GM18498 (cell line): ENCODE measurements around the gene EVI5L.
A peak's percentile ranks its signal among the peaks of the same experiment; 100 is the strongest.
"Not testable (repeated sequence)": the region's sequence is repeated elsewhere in the genome, so short reads cannot be mapped to it uniquely, and the experiment has no call there.

Experiments used
- ATAC-seq: cut with Tn5 transposase; IDR thresholded peaks from one replicate; pipeline ENCODE4 v1.9.1; 2021; ENCODE audit warnings: mild to moderate bottlenecking, moderate library complexity; ENCODE audit not compliant: unreplicated experiment

Gene EVI5L

GRCh38 chr19:7845390-7846154 lies 15.6 kb downstream of the EVI5L start:
- ATAC-seq: no peak

GRCh38 chr19:7846155-7846646 lies 16.2 kb downstream of the EVI5L start:
- ATAC-seq: no peak

- ATAC-seq: no peak
These were observed 17.6 kb downstream of the EVI5L start for GRCh38 chr19:7847664-7848063.

- no peak for ATAC-seq
These were observed 18.9 kb downstream of the EVI5L start for GRCh38 chr19:7848779-7849457.

GRCh38 chr19:7849631-7849999 lies 19.6 kb downstream of the EVI5L start:
- no peak for ATAC-seq

- ATAC-seq: no peak
These were observed 20.2 kb downstream of the EVI5L start for GRCh38 chr19:7850000-7850813.

GRCh38 chr19:7850945-7851622 lies 21.1 kb downstream of the EVI5L start:
- ATAC-seq: no peak

GRCh38 chr19:7851623-7852500 lies 21.8 kb downstream of the EVI5L start:
- no peak for ATAC-seq

GRCh38 chr19:7852851-7853769 lies 23.1 kb downstream of the EVI5L start:
- ATAC-seq: peak; percentile 51

- ATAC-seq: no peak
These were observed 23.7 kb downstream of the EVI5L start for GRCh38 chr19:7853770-7854128.

- no peak for ATAC-seq
These were observed 25.5 kb downstream of the EVI5L start for GRCh38 chr19:7855426-7856108.

GRCh38 chr19:7856109-7856591 lies 26.1 kb downstream of the EVI5L start:
- ATAC-seq: no peak

- no peak for ATAC-seq
These were observed 27.0 kb downstream of the EVI5L start for GRCh38 chr19:7856679-7857663.

- no peak for ATAC-seq
These were observed 27.7 kb downstream of the EVI5L start for GRCh38 chr19:7857727-7858108.

GRCh38 chr19:7858109-7858770 lies 28.2 kb downstream of the EVI5L start:
- no peak for ATAC-seq

- not testable (repeated sequence) for ATAC-seq
These were observed 29.1 kb downstream of the EVI5L start for GRCh38 chr19:7859087-7859486.
